ENCODE data around the gene HOMEZ. TPM values are rescaled to one million over a fixed set of nuclear protein-coding genes. Genes with fewer than 3 reads are reported as not detected.

The HOMEZ gene
- total RNA-seq, 4 donors from 2014 or later: 7.9 to 10.6 (median 9.5) TPM

- peaks cover 16 to 68% (median 39%) of the 10 kb centered on the region in 3 donors for H3K4me1 ChIP-seq
- DNase-seq: no peak
- H3K27me3 ChIP-seq: no peaks in the 10 kb centered on the region
- H3K9me3 ChIP-seq: no peaks in the 10 kb centered on the region
- TF ChIP-seq CTCF (IDR thresholded peaks at IDR 0.05) (no peak), POLR2A (IDR thresholded peaks at IDR 0.05) (peak in 2 of 4 donors; percentile 7 to 63)
- H3K36me3 ChIP-seq: no peaks in the 10 kb centered on the region
- H3K27ac ChIP-seq: peak within 1 kb of the TSS; percentile 95 to 99 (median 98)
- intact Hi-C loops (cut with DNase I): no loop called here
- 3 to 5% methylated on average over 28 to 34 of the region's 81 CpGs for WGBS, 2 donors
- H3K4me3 ChIP-seq: peak within 1 kb of the TSS; percentile 61 to 85 (median 73)
These were observed 16.6 kb upstream of the HOMEZ start, which contains the start of gene PPP1R3E for GRCh38 chr14:23302290-23303225. Gene PPP1R3E (minus strand): TSS chr14:23302859. CDS start chr14:23302576, 283 bp downstream.

GRCh38 chr14:23301969-23302289, 16.0 kb upstream of the HOMEZ start:
- Histone ChIP-seq H3K4me1 (peaks cover 16 to 66% (median 35%) of the 10 kb centered on the region in 3 donors), H3K4me3 (peak overlapping the region; percentile 61 to 85 (median 73)), H3K27me3 (no peaks in the 10 kb centered on the region), H3K36me3 (peaks cover 0 to 6% (median 0%) of the 10 kb centered on the region in 3 donors), H3K27ac (peak overlapping the region; percentile 95 to 99 (median 98)), H3K9me3 (no peaks in the 10 kb centered on the region)
- WGBS, 2 donors: 0% methylated on average over 3 of the region's 25 CpGs; no CpG with 5 or more reads in 1 of the 2 donors
- TF ChIP-seq CTCF (IDR thresholded peaks at IDR 0.05) (no peak), POLR2A (IDR thresholded peaks at IDR 0.05) (peak in 2 of 4 donors; percentile 30 to 84)
- intact Hi-C loops (cut with DNase I): no loop called here
- no peak for DNase-seq

- Histone ChIP-seq H3K27me3 (no peaks in the 10 kb centered on the region), H3K27ac (peak overlapping the region; percentile 95 to 99 (median 98)), H3K9me3 (no peaks in the 10 kb centered on the region), H3K36me3 (peaks cover 0 to 11% (median 0%) of the 10 kb centered on the region in 3 donors), H3K4me1 (peaks cover 16 to 64% (median 35%) of the 10 kb centered on the region in 3 donors), H3K4me3 (peak overlapping the region; percentile 61 to 85 (median 73))
- peak in 2 of 4 donors; percentile 45 to 60 for TF ChIP-seq POLR2A (IDR thresholded peaks at IDR 0.05)
- peak; percentile 37 to 92 (median 84) for TF ChIP-seq CTCF (IDR thresholded peaks at IDR 0.05)
- DNase-seq: peak; percentile 93
- 0% methylated on average over 2 to 15 of the region's 87 CpGs for WGBS, 2 donors
- intact Hi-C loops (cut with DNase I): no loop called here
These were observed 15.5 kb upstream of the HOMEZ start for GRCh38 chr14:23301288-23301968.

GRCh38 chr14:23300687-23301223, 14.8 kb upstream of the HOMEZ start:
- TF ChIP-seq CTCF (IDR thresholded peaks at IDR 0.05): no peak
- TF ChIP-seq POLR2A (IDR thresholded peaks at IDR 0.05): no peak
- intact Hi-C loops (cut with DNase I): no loop called here
- no peaks in the 10 kb centered on the region for H3K27me3 ChIP-seq
- H3K4me3 ChIP-seq: peak overlapping the region; percentile 59 to 85 (median 64)
- no peaks in the 10 kb centered on the region for H3K9me3 ChIP-seq
- H3K36me3 ChIP-seq: peaks cover 0 to 14% (median 0%) of the 10 kb centered on the region in 3 donors
- peak overlapping the region; percentile 94 to 99 (median 96) for H3K27ac ChIP-seq
- 0% methylated on average over 10 of the region's 13 CpGs for WGBS, 2 donors
- DNase-seq: no peak
- peaks cover 16 to 60% (median 30%) of the 10 kb centered on the region in 3 donors for H3K4me1 ChIP-seq
